ENCODE results near the gene CDH18. TPM values are rescaled to one million over a fixed set of nuclear protein-coding genes. Genes with fewer than 3 reads are reported as not detected.

The CDH18 gene
- total and polyA plus RNA-seq, 2 of the 4 experiments (the other 2 are of a cell fraction): 0.24 to 1.1 TPM

DNA sequence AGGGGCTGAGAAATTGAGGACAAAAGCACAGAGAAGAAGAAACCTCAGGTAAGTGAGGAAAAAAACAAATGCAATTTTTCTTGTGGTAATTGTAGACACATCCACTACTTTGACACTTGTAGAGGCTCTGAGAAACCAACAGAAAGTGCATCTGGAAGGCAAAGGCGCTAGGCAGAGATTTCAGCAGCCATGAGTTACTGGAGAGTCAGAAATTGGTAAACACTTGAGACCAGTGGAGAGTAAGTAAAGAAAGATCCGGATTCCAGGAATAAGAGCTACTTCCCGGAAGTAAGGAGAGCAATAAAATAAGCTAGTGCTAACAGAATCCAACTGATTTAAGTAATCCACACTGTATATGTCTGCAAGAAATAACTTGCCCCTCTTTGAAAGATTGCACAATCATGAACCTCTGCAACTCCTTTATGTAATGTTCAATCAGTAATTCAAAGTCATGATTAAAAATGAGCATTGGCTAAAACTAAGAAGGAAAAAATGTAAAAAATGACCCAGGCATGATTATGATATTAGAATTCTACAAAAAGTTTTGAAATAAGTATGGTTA, 382.1 kb downstream of the CDH18 start:
- H2AK9ac ChIP-seq (replicated peaks; ENCODE audit: low read depth, low read length, poor library complexity): no peak overlapping the region
- H3K56ac ChIP-seq (ENCODE audit: extremely low read depth, insufficient read depth, low read length): no peak overlapping the region
- intact Hi-C loops (cut with micrococcal nuclease) (no loop called here), dilution Hi-C loops (cut with HindIII; ENCODE audit: low sequenced_read_pairs, unreplicated experiment) (no loop called here), in situ Hi-C loops (cut with MboI; ENCODE audit: low sequenced_read_pairs) (no loop called here)
- H2AK5ac ChIP-seq (ENCODE audit: low read depth, low read length): no peak overlapping the region
- H4K8ac ChIP-seq (ENCODE audit: low read depth in 2 of 2, low read length in 2 of 2): no peak overlapping the region
- no peak overlapping the region for H2BK120ac ChIP-seq (ENCODE audit: low read depth, low read length)
- TF ChIP-seq MAZ (IDR thresholded peaks at IDR 0.05; ENCODE audit: borderline replicate concordance, low read depth, low read length) (no peak), CEBPB (IDR thresholded peaks at IDR 0.05; ENCODE audit: low read depth, low read length) (peak; percentile 72)
- no peak overlapping the region for H2BK15ac ChIP-seq (ENCODE audit: low read depth, low read length)
- H4K20me1 ChIP-seq (ENCODE audit: insufficient read depth, low read length): no peaks in the 10 kb centered on the region
- no peak overlapping the region for H3K4me3 ChIP-seq (ENCODE audit: insufficient read depth, low read depth, low read length)
- H3K9me1 ChIP-seq (ENCODE audit: insufficient read depth, low read length): no peaks in the 10 kb centered on the region
- BruUV-seq (replicated peaks): no TSS peak
- H2BK5ac ChIP-seq (ENCODE audit: low read depth, low read length, poor library complexity, severe bottlenecking): no peak overlapping the region
- H3K79me1 ChIP-seq (ENCODE audit: low read depth in 1 of 2, low read length in 2 of 2): no peaks in the 10 kb centered on the region
- H3K27me3 ChIP-seq (ENCODE audit: control insufficient read depth, insufficient read depth, low read length): no peaks in the 10 kb centered on the region
- no peak overlapping the region for H3K18ac ChIP-seq (ENCODE audit: low read depth, low read length)
- ATAC-seq (ENCODE audit: low read depth) (no peak), DNase-seq (no peak)
- no peak overlapping the region for H3K4ac ChIP-seq (ENCODE audit: low read depth, low read length)
- H3K9me3 ChIP-seq (ENCODE audit: control insufficient read depth, insufficient read depth, low read length): no peaks in the 10 kb centered on the region
- H3K14ac ChIP-seq (replicated peaks; ENCODE audit: low read depth, low read length): no peak overlapping the region
- H3K4me1 ChIP-seq (ENCODE audit: control insufficient read depth, insufficient read depth, low read length): no peaks in the 10 kb centered on the region
- no peak overlapping the region for H3K9ac ChIP-seq (ENCODE audit: low read depth, low read length)
- H4K91ac ChIP-seq (ENCODE audit: insufficient read depth, low read depth, low read length): no peak overlapping the region
- no peak overlapping the region for H3K27ac ChIP-seq (ENCODE audit: insufficient read depth, low read length)
- H2AFZ ChIP-seq (replicated peaks; ENCODE audit: low read length, poor library complexity): no peak overlapping the region
- no peak overlapping the region for H3K4me2 ChIP-seq (ENCODE audit: low read depth, low read length)
- H3K23ac ChIP-seq (ENCODE audit: low read depth, low read length): no peak overlapping the region
- no peaks in the 10 kb centered on the region for H3K36me3 ChIP-seq (ENCODE audit: control insufficient read depth, insufficient read depth, low read length)
- no CpG with 5 or more reads among the region's 3 CpGs for WGBS, 2 experiments (ENCODE audit: extremely low coverage in 2 of 2, insufficient read length in 1 of 2)
- CTCF ChIA-PET: no interaction called here
- POLR2A ChIA-PET (ENCODE audit: unreplicated experiment): no interaction called here
- H2BK20ac ChIP-seq (ENCODE audit: low read depth, low read length): no peak overlapping the region
- no peak overlapping the region for H4K5ac ChIP-seq (ENCODE audit: low read depth, low read length)
